ENCODE data around the gene FAM210B.

FAM210B gene

GRCh38 chr20:56358600-56359211 lies at the start of gene FAM210B:
TSS of gene FAM210B (plus strand) at chr20:56358974. CDS start at chr20:56359006, 32 bp downstream.
- TF ChIP-seq CTCF (IDR thresholded peaks at IDR 0.05) = no peak

GRCh38 chr20:56316051-56316450 lies 42.7 kb upstream of the FAM210B start:
- TF ChIP-seq CTCF (IDR thresholded peaks at IDR 0.05) = no peak

- TF ChIP-seq CTCF (IDR thresholded peaks at IDR 0.05) = no peak
These were observed 42.3 kb upstream of the FAM210B start for GRCh38 chr20:56316483-56316882.

- TF ChIP-seq CTCF (IDR thresholded peaks at IDR 0.05) = no peak
These were observed 36.1 kb upstream of the FAM210B start for GRCh38 chr20:56322681-56323080.

GRCh38 chr20:56323206-56323605 lies 35.6 kb upstream of the FAM210B start:
- TF ChIP-seq CTCF (IDR thresholded peaks at IDR 0.05) = no peak

GRCh38 chr20:56323656-56324055 lies 35.1 kb upstream of the FAM210B start:
- no peak for TF ChIP-seq CTCF (IDR thresholded peaks at IDR 0.05)

- TF ChIP-seq CTCF (IDR thresholded peaks at IDR 0.05) = no peak
These were observed 34.0 kb upstream of the FAM210B start for GRCh38 chr20:56324806-56325205.

- no peak for TF ChIP-seq CTCF (IDR thresholded peaks at IDR 0.05)
These were observed 29.9 kb upstream of the FAM210B start for GRCh38 chr20:56328861-56329260.
